Mucosa of gallbladder (tissue), 1 donor: Measurements from ENCODE around the gene MED23. TPM values are rescaled to one million over a fixed set of nuclear protein-coding genes. Genes with fewer than 3 reads are reported as not detected.
"Not testable (repeated sequence)": the region's sequence is repeated elsewhere in the genome, so short reads cannot be mapped to it uniquely, and the experiment has no call there.

Source experiments
- DNase-seq: peaks from one replicate; pipeline ENCODE4 v3.0.0-alpha.2; 2020; ENCODE audit warnings: low spot score
- total RNA-seq: library from RNA; stranded (reverse); gene quantifications from one replicate; pipeline ENCODE4 v1.2.1, GENCODE V29; 2021
- donor health status: DM: no; HTN: no; CAD: no.

Gene MED23
- total RNA-seq, 1 donor from 2014 or later = 30.6 TPM

DNA sequence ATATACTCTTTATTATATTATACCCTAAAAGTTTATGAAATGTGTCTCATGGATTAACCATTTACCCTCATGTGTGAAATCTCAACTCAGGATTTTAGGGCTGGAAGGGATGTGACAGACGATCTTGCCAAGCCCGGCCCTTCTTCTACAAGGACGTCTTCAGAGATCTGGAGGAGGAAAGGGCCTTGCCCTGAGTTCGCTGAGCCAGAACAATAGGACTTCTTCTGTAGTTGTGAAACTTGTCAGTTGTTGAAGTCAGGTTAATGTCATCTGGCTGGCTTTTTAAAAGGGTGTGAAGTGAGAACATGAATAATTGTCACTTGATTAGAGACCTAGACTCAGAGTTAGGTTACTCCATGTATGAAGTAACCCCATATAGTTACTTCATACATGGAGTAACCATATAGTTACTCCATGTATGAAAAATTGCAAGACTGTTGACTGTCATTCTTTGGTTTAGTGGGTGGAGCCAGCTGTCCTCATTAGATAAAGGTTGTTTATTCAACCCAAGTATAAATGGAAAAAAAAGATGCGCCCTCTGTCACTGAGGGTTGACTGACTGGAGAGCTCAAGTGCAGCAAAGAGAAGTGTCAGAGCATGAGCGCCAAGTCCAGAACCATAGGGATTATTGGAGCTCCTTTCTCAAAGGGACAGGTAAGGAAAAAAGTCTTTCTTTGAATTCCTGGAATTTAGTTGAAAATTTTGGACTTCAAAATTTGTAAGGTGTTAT, 55.2 kb downstream of the MED23 start, which contains the start of gene ARG1:
Gene ARG1 (plus strand): TSS at position 541 of the 730 bp plus-strand sequence. CDS start 57 bp downstream, at position 598.
- no peak for DNase-seq

DNA sequence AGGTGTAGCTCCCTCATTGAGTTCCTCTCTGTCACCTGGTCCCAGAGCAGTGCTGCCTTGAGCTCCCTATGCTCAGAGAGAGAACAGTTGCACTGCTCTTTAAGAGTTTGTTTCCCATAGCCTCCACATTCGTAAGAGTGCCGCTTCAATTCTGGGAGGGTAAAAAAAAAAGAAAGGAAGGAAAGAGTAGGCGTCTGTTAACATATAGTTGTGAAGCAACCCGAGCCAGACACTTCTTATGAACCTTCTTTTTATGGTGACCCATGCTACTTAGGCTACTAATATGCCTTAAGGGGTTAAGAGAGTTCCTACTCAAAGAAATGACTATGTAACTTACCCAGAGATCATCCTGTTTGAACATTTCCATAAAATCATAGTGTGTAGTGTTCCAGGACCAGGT, 59.3 kb downstream of the MED23 start:
- no peak for DNase-seq

GRCh38 chr6:131565056-131565455, 63.0 kb downstream of the MED23 start:
- no peak for DNase-seq

DNA sequence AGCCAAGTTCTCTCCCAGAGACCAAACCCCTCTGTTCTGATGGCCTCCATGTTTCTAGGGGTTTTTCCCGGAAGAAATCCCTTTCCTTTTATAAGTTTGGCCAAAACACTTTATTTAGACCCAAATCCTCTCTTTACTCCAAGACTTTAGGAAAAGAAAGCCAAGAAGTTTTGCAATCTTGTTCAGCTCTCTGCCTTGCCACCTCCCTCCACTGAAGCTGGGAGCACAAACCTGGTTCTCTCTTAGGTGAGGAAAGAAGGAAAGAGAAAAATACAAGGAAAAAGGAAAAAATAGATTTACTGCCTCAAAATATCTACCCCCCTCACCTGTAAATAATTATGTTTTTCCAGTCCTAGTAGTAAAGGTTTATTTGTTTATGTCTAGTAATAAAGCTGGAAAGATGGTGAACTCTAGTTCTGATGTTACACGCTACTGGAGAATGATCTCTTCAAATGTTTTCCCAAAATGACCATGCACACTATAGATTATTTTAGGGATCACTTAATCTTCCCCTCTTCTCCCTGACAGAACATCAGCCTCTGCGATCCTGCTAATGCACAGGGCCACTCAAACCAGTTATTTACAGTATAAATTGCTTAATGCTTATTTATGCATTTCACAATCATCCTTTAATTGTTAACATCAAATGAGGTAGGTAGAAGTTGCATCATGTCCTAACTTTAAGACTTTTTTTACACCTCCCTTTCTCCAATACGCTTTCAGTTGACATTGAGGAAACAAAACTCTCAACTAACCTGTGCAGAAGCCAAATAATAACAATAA, 65.9 kb downstream of the MED23 start:
- no peak for DNase-seq

DNA sequence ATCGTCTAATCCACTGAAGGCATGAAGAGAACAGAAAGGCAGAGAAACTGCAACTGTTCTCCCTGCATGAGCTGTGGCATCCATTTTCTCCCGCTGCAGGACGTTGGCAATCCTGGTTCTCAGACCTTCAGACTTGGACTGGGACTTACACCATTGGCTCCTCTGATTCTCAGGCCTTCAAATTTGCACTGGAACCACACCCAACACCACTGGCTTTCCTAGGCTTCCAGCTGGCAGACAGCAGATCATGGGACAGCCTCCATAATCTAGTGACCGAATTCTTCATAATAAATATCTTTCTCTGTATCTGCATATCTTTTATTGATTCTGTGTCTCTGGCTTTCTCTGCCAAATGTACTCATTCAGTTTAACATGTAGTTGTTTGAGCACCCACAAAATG, 69.1 kb downstream of the MED23 start:
- DNase-seq = no peak

DNA sequence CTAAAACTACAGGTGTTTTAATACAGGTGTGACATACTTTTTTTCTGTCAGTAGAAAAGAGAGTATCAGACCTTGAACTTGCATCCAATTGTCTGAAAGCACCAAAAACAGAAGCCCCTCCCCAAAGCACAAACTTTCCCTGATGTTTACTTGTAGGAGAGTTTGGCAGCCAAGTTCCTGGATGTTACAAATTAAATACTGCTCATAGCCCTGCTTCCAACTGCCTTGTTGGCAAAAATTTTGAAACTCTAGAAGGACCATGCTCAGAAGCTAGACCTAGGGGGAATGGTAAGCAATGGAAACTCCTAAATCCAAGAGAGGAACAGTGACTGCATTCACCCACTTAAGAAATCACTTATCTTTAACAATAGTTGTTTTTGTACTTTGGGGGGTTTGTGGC, 72.0 kb downstream of the MED23 start:
- no peak for DNase-seq

DNA sequence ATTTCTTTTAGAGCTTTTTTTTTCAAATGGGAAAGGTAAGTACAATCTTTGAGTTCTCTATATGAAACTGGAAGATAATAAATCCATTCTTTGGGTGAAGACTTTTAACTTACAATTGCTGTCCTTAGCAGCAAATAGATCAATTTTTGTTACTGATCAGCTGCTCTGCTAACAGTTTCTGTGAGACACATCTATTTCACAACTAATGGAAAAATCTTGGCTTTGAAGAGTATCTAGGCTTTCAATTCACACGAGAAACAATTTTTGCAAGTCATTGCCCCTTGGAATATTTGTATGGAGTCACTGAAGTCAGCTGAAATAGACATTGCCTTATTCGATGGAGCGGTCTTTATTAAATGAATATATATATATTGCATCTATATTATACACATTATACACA, 75.5 kb downstream of the MED23 start:
- no peak for DNase-seq

DNA sequence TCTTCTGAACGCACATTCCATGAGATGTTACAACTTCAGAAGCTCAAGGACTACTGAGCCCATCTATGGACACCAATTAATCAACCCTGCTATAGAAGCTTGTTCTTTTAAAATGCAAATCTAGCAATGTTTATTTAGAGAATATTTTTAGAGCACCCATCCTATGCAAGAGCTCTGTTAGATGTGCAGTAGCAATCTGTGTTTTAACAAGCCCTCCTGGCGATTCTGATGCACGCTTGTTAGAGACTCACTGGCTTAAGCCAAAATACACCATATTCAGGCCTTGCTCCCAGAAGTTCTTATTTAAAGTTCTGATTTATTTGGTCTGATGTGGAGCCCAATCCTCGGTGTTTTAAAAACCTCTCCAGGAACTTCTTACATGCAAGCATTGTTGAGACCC, 76.1 kb downstream of the MED23 start:
- DNase-seq = no peak

- DNase-seq = no peak
Observed at GRCh38 chr6:131549811-131550210, 78.2 kb downstream of the MED23 start.

- no peak for DNase-seq
Observed at GRCh38 chr6:131548441-131548840, 79.6 kb downstream of the MED23 start.

DNA sequence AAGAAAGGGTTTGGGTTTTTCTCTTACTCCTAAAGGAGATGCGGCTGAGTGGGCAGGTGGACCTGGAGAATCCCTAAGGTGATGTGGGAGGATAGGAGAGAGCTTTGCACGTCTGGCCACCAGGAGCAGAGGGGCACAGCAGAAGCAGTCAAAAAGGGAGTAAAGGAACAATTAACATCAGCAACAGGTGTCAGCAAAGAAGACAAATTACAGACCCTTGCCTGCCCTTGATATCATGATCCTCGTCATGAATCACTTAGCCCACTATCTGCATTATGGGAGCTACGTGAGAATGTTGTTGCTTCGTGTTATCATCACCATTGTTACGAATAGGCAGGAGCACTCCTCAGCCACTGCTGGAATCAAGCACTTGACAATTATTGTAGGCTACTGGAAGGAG, 80.6 kb downstream of the MED23 start:
- DNase-seq = no peak

GRCh38 chr6:131545317-131545716, 82.7 kb downstream of the MED23 start:
- no peak for DNase-seq

DNA sequence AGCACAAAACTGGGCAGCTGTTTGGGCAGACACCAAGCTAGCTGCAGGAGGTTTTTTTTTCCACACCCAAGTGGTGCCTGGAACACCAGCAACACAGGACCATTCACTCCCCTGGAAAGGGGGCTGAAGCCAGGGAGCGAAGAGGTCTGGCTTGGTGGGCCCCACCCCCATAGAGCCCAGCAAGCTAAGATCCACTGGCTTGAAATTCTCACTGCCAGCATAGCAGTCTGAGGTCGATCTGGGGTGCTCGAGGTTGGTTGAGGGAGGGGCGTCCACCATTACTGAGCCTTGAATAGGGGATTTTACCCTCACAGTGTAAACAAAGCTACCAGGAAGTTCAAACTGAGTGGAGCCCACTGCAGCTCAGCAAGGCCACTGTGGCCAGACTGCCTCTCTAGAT, 89.4 kb downstream of the MED23 start:
- not testable (repeated sequence) for DNase-seq

GRCh38 chr6:131532580-131533039, 95.4 kb downstream of the MED23 start:
- DNase-seq = no peak

DNA sequence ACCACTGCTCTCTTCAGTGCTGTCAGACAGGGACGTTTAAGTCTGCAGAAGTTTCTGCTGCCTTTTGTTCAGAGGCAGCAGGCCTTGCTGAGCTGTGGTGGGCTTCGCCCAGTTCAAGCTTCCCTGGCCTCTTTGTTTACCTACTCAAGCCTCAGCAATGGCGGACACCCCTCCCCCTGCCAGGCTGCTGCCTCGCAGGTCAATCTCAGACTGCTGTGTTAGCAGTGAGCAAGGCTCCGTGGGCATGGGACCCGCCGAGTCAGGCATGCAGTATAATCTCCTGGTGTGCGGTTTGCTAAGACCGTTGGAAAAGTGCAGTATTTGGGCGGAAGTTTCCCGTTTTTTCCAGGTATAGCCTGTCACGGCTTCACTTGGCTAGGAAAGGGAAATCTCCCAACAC, 96.4 kb downstream of the MED23 start:
- DNase-seq = not testable (repeated sequence)

GRCh38 chr6:131530936-131531335, 97.1 kb downstream of the MED23 start:
- DNase-seq = not testable (repeated sequence)

DNA sequence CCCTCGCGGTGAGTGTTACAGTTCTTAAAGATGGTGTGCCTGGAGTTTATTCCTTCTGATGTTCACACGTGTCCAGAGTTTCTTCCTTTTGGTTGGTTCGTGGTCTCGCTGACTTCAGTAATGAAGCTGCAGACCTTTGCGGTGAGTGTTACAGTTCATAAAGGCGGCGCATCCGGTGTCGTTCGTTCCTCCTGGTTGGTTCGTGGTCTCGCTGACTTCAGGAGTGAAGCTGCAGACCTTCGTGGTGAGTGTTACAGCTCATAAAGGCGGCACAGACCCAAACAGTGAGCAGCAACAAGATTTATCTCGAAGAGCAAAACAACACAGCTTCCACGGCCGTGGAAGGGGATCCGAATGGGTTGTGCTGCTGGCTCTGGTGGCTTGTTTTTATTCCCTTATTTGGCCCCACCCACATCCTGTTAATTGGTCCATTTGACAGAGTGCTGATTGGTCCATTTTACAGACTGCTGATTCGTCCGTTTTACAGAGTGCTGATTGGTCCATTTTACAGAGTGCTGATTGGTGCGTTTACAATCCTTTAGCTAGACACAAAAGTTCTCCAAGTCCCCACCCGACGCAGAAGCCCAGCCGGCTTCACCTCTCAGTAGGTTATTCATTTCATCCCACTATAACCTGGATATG, 103.2 kb downstream of the MED23 start:
- DNase-seq = no peak

DNA sequence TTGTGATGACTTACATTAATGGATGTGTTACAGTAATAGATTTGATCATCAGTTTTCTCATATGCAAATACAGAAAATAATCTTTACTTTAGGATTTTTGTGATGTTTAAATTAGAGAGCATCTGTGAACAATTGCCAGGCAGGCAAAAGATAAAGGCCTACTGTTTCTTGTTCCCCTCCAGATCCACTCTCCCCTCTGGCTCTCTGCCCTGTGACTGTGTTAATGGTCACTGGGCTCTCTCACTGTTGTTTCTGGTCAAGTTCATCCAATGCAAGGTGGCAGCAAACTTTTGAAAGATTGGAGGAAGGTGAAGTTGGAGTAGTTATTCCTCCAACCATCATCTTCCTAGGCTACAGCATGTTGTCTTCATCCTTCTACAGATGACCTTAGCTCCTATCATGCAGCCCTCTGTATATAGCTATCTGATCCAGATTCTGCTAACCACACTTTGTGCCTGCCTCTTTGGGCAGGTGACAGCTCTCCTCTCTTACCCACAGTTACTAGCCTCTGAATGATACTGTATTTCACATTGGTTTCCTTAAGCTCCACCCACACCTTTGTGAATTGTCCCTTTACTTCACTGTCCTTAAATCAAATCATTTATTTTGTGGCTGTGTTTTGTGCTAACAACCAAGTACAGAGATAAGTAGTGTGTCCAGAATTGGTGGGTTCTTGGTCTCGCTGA, 103.9 kb downstream of the MED23 start:
- DNase-seq = no peak
